Right lobe of liver (tissue), 6 donors: Measurements from ENCODE around the gene GABRP. TPM values are rescaled to one million over a fixed set of nuclear protein-coding genes. Genes with fewer than 3 reads are reported as not detected.
"Not testable (repeated sequence)": the region's sequence is repeated elsewhere in the genome, so short reads cannot be mapped to it uniquely, and the experiment has no call there.

Experiments used
- ATAC-seq, 4 donors: fragments of 200-7000 bp; cut with Tn5 transposase; one replicate each; pipeline ENCODE4 v1.9.1; 2020; ENCODE audit warnings: mild to moderate bottlenecking in 4 of 4, moderate library complexity in 4 of 4
- DNase-seq, 3 donors: peaks; one replicate each; pipeline ENCODE4 v3.0.0-alpha.2; 2020
- H3K27ac ChIP-seq, 3 donors: fragments of 200-600 bp; one replicate each; pipeline ENCODE4 v1.8.0; 2022
- H3K27me3 ChIP-seq, 2 donors: fragments of 200-600 bp; one replicate each; pipeline ENCODE4 v1.8.0; 2022
- H3K36me3 ChIP-seq, 4 donors: fragments of 200-600 bp; sonication (generic) in 1 of 4; one replicate each; pipeline versions ENCODE4 v1.5.1 to v1.8.0; 2017 to 2022; ENCODE audit warnings: control low read depth in 1 of 4
- H3K4me1 ChIP-seq, 4 donors: fragments of 200-600 bp; sonication (generic) in 1 of 4; one replicate each; pipeline versions ENCODE4 v1.5.1 to v1.8.0; 2017 to 2022; ENCODE audit warnings: control low read depth in 1 of 4
- H3K4me3 ChIP-seq, 3 donors: fragments of 200-600 bp; one replicate each; pipeline ENCODE4 v1.8.0; 2022
- H3K9me3 ChIP-seq, 4 donors: fragments of 200-600 bp; sonication (generic) in 1 of 4; one replicate each; pipeline versions ENCODE4 v1.5.1 to v1.8.0; 2017 to 2022; ENCODE audit warnings: control low read depth in 1 of 4
- CTCF ChIP-seq, 4 donors: fragments of 200-600 bp in 3 of 4; fragments of 450-650 bp in 1 of 4; IDR thresholded peaks; one replicate each; pipeline versions ENCODE4 v1.5.1 to v1.8.0; 2016 to 2022; ENCODE audit warnings: antibody characterized with exemption in 4 of 4, mild to moderate bottlenecking in 2 of 4
- POLR2A ChIP-seq: fragments of 450-650 bp; IDR thresholded peaks from one replicate; pipeline ENCODE4 v1.6.1; 2017; ENCODE audit warnings: antibody characterized with exemption, mild to moderate bottlenecking
- WGBS: methylation state at CpG from one replicate; pipeline ENCODE4 v1.1.6; 2018; ENCODE audit warnings: low coverage, low lambda C conversion rate; ENCODE audit not compliant: insufficient coverage; ENCODE audit errors: missing lambda C conversion rate; 5-methylcytosine and 5-hydroxymethylcytosine counted together
- intact Hi-C, 2 donors: fragments of 100-400 bp; cut with DNase I; formaldehyde crosslinking; loops; one replicate each; pipeline versions ENCODE4 v1.11.2 to v1.14.1; 2022
- total RNA-seq, 6 experiments: library from RNA; depleted of rRNA in 2 of 6; stranded (reverse); fragments of >200 nt in 2 of 6; fragmentation: NEBNext Ultra II Directional in 3 of 6; extraction: Animal tissue kit (Norgen Biotek cat#: 25700) in 3 of 6; gene quantifications; one replicate each; pipeline versions ENCODE4 v1.1.0 to v1.2.4, GENCODE V29; 2016 to 2023
- donor health status: DM: no; HTN: yes; CAD: no.
- donor health status: DM: no; HTN: no; CAD: no.
- donor health status: DM: no; HTN: no; CAD: no.
- donor health status: DM: no; HTN: yes; CAD: no.
- donor health status: DM: no; HTN: yes; CAD: no.

The GABRP gene
- total RNA-seq, 6 experiments from 2014 or later, result 0.20 to 0.64 (median 0.39) TPM

- H3K27ac ChIP-seq, result no peak overlapping the region
- intact Hi-C loops, result no loop called here
- no peak for TF ChIP-seq POLR2A
- no peak for TF ChIP-seq CTCF (IDR thresholded peaks at IDR 0.05)
- no peaks in the 10 kb centered on the region for H3K9me3 ChIP-seq
- H3K27me3 ChIP-seq, result no peaks in the 10 kb centered on the region
- no peak overlapping the region for H3K4me3 ChIP-seq
- no peak for DNase-seq
- 65% methylated on average over 5 of the region's 7 CpGs for WGBS
- H3K4me1 ChIP-seq, result no peaks in the 10 kb centered on the region
- no peaks in the 10 kb centered on the region for H3K36me3 ChIP-seq
- ATAC-seq, result no peak
Measured at GRCh38 chr5:170761048-170761707, 22.3 kb upstream of the GABRP start.

GRCh38 chr5:170761708-170762066 lies 21.8 kb upstream of the GABRP start:
- intact Hi-C loops, result no loop called here
- Histone ChIP-seq H3K4me3 (no peak overlapping the region), H3K4me1 (no peaks in the 10 kb centered on the region), H3K36me3 (no peaks in the 10 kb centered on the region), H3K9me3 (no peaks in the 10 kb centered on the region), H3K27ac (no peak overlapping the region), H3K27me3 (no peaks in the 10 kb centered on the region)
- TF ChIP-seq POLR2A (no peak), CTCF (IDR thresholded peaks at IDR 0.05) (no peak)
- ATAC-seq (no peak), DNase-seq (no peak)
- WGBS, result 81% methylated on average over 6 of the region's 6 CpGs

GRCh38 chr5:170762298-170762697 lies 21.2 kb upstream of the GABRP start:
- DNase-seq, H3K36me3 ChIP-seq, ATAC-seq, H3K9me3 ChIP-seq, H3K27ac ChIP-seq, H3K27me3 ChIP-seq, H3K4me3 ChIP-seq, intact Hi-C loops, H3K4me1 ChIP-seq: not testable (repeated sequence)
- WGBS, result 84% methylated on average over 9 of the region's 9 CpGs

GRCh38 chr5:170765868-170766267 lies 17.7 kb upstream of the GABRP start:
- H3K27ac ChIP-seq, H3K4me3 ChIP-seq, ATAC-seq, H3K27me3 ChIP-seq, H3K9me3 ChIP-seq, H3K36me3 ChIP-seq, H3K4me1 ChIP-seq, intact Hi-C loops, DNase-seq: not testable (repeated sequence)
- WGBS, result 49% methylated on average over 9 of the region's 9 CpGs

- no peak overlapping the region for H3K4me3 ChIP-seq
- H3K27ac ChIP-seq, result no peak overlapping the region
- DNase-seq, result no peak
- no peaks in the 10 kb centered on the region for H3K27me3 ChIP-seq
- no peaks in the 10 kb centered on the region for H3K9me3 ChIP-seq
- no peaks in the 10 kb centered on the region for H3K4me1 ChIP-seq
- no peaks in the 10 kb centered on the region for H3K36me3 ChIP-seq
- WGBS, result 52% methylated on average over 3 of the region's 6 CpGs
- intact Hi-C loops, result no loop called here
- no peak for TF ChIP-seq CTCF (IDR thresholded peaks at IDR 0.05)
- TF ChIP-seq POLR2A, result no peak
- no peak for ATAC-seq
Measured at GRCh38 chr5:170769246-170769645, 14.3 kb upstream of the GABRP start.
